ENCODE data around the gene PIEZO1.
A peak's percentile ranks its signal among the peaks of the same experiment; 100 is the strongest.

PIEZO1 gene

DNA sequence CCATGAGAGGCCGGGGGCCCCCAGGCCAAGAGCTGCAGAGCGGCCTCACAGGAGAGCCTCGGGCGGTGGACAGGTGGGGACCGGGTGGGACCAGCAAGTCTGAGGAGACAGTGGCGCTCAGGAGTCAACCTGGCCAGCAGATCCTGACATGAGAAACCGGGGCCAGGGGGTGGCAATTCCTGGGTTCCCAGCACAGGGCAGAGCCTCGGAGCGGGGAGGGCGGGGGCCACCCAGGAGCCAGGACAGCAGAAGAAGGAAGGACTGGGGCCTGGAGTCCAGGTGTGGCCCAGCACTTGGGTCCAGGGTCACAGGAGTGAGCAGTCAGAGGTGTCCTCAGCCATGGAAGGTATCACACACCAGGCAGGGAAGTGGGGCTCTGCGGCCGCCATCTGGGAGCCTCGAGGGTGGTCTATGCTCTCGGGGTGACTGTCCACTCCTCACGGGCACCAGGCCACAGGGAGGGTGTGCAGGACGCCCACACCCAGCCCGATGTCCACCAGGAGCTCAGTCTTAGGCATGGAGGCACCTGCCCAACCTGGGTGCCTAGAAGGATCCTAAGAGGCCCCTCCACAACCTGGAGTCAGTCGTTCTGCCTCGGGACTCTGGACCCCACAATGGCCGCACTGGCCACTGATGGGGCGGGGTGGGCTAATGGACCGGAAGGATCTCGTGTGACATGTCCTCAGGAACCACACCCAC lies 29.1 kb downstream of the PIEZO1 start:
- peaks cover 4 to 14% of the 10 kb centered on the region in 2 experiments for H3K4me1 ChIP-seq (ENCODE audit: control insufficient read depth in 1 of 2, insufficient read depth in 2 of 2, low read length in 2 of 2)

DNA sequence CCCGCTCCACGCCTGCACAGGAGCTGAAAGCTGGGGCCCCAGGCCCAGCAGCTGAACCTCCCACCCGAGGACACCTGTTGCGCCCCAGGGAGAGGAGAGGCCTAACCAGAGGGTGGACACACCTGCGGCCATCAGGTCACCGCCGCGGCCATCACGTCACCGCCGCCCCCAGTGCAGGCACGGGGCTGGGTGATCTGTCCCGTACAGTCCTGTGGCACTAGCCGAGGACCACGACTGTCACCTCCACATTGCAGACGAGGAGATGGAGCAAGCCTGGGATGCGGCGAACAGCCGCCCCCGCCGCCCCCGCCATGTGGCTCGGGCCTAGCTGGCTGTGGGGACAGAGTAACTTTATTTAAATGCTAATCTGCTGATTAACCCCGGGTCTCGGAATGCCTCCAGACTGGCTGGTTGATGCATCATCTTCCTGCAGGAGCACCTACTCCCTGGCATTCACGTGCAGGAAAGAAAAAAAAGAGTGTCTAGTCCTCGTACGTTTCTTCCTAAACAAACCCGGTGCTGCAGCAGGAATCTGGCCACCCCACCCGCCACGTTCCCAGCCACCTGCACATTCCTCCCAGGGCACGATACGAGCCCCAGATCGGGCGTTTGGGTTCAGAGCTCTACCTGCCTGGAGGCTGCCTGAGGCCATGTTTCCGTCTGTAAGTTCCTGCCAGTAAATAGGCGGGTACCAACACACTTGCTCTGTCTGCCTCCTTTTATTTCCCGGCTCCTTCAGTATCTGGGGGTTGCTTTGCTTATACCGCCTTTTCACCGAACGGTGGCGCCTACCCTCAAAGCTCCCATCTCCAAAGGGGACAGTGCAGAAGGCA lies 29.9 kb downstream of the PIEZO1 start:
- H3K27ac ChIP-seq (ENCODE audit: low read depth, low read length) = no peak overlapping the region
- no peak overlapping the region for H2BK5ac ChIP-seq (ENCODE audit: low read depth, low read length, poor library complexity)
- H3K4me2 ChIP-seq (ENCODE audit: low read length) = no peak overlapping the region
- no peak overlapping the region for H3K4ac ChIP-seq (ENCODE audit: low read depth, low read length)
- no peak overlapping the region for H3K14ac ChIP-seq (ENCODE audit: low read length)
- no peak overlapping the region for H3K18ac ChIP-seq (ENCODE audit: low read length)
- H3K79me1 ChIP-seq (ENCODE audit: low read length) = no peaks in the 10 kb centered on the region
- peak; percentile 96 to 98 for DNase-seq
- H2BK120ac ChIP-seq (ENCODE audit: insufficient read depth, low read length, poor library complexity) = no peak overlapping the region
- no peak overlapping the region for H2AK5ac ChIP-seq (ENCODE audit: low read length)
- no CpG with 5 or more reads among the region's 42 CpGs for WGBS (ENCODE audit: extremely low coverage, insufficient coverage, insufficient read length)
- H4K12ac ChIP-seq (ENCODE audit: low read depth, low read length) = no peak overlapping the region
- peaks cover 5% of the 10 kb centered on the region for H3K9me3 ChIP-seq (ENCODE audit: insufficient read depth, low read depth, low read length)
- H3K36me3 ChIP-seq (ENCODE audit: control insufficient read depth in 1 of 2, insufficient read depth in 2 of 2, low read length in 2 of 2) = peaks cover 4 to 9% of the 10 kb centered on the region in 2 experiments
- H2AFZ ChIP-seq (ENCODE audit: insufficient read depth, low read length, poor library complexity) = no peak overlapping the region
- H3K4me3 ChIP-seq (ENCODE audit: low read depth, low read length) = no peak overlapping the region
- no peak overlapping the region for H3K9ac ChIP-seq (ENCODE audit: low read length)
- no peak overlapping the region for H3K23ac ChIP-seq (ENCODE audit: low read length)
- no peak overlapping the region for H2BK12ac ChIP-seq (ENCODE audit: low read length)
- no peak overlapping the region for H4K8ac ChIP-seq (ENCODE audit: low read depth, low read length)
- H4K91ac ChIP-seq (ENCODE audit: low read depth, low read length) = no peak overlapping the region
- H3K4me1 ChIP-seq (ENCODE audit: control insufficient read depth in 1 of 2, insufficient read depth in 2 of 2, low read length in 2 of 2) = peaks cover 4 to 13% of the 10 kb centered on the region in 2 experiments
- H3K79me2 ChIP-seq (ENCODE audit: control insufficient read depth, insufficient read depth, low read length, poor library complexity) = peaks cover 2% of the 10 kb centered on the region
- H3K27me3 ChIP-seq (ENCODE audit: insufficient read depth, low read length) = no peaks in the 10 kb centered on the region

More for the DNA sequence above, 29.1 kb downstream of the PIEZO1 start:
- Histone ChIP-seq H2AFZ (ENCODE audit: insufficient read depth, low read length, poor library complexity) (no peak overlapping the region), H3K79me1 (ENCODE audit: low read length) (no peaks in the 10 kb centered on the region), H3K18ac (ENCODE audit: low read length) (no peak overlapping the region), H3K4me2 (ENCODE audit: low read length) (no peak overlapping the region), H2AK5ac (ENCODE audit: low read length) (no peak overlapping the region), H3K9me3 (ENCODE audit: insufficient read depth, low read depth, low read length) (peaks cover 5% of the 10 kb centered on the region), H4K12ac (ENCODE audit: low read depth, low read length) (no peak overlapping the region), H3K9ac (ENCODE audit: low read length) (no peak overlapping the region), H3K36me3 (ENCODE audit: control insufficient read depth in 1 of 2, insufficient read depth in 2 of 2, low read length in 2 of 2) (peaks cover 4 to 9% of the 10 kb centered on the region in 2 experiments), H3K4ac (ENCODE audit: low read depth, low read length) (no peak overlapping the region), H3K27ac (ENCODE audit: low read depth, low read length) (no peak overlapping the region), H2BK12ac (ENCODE audit: low read length) (no peak overlapping the region), H3K4me3 (ENCODE audit: low read depth, low read length) (no peak overlapping the region), H3K23ac (ENCODE audit: low read length) (no peak overlapping the region), H4K91ac (ENCODE audit: low read depth, low read length) (no peak overlapping the region), H4K8ac (ENCODE audit: low read depth, low read length) (no peak overlapping the region), H2BK120ac (ENCODE audit: insufficient read depth, low read length, poor library complexity) (no peak overlapping the region), H3K79me2 (ENCODE audit: control insufficient read depth, insufficient read depth, low read length, poor library complexity) (peaks cover 2% of the 10 kb centered on the region), H3K14ac (ENCODE audit: low read length) (no peak overlapping the region), H3K27me3 (ENCODE audit: insufficient read depth, low read length) (no peaks in the 10 kb centered on the region), H2BK5ac (ENCODE audit: low read depth, low read length, poor library complexity) (no peak overlapping the region)
- no peak for DNase-seq
- no CpG with 5 or more reads among the region's 23 CpGs for WGBS (ENCODE audit: extremely low coverage, insufficient coverage, insufficient read length)

GRCh38 chr16:88754109-88754911 lies 30.7 kb downstream of the PIEZO1 start:
- Histone ChIP-seq H3K36me3 (ENCODE audit: control insufficient read depth in 1 of 2, insufficient read depth in 2 of 2, low read length in 2 of 2) (peaks cover 4 to 9% of the 10 kb centered on the region in 2 experiments), H3K18ac (ENCODE audit: low read length) (no peak overlapping the region), H2AFZ (ENCODE audit: insufficient read depth, low read length, poor library complexity) (no peak overlapping the region), H4K8ac (ENCODE audit: low read depth, low read length) (no peak overlapping the region), H2BK120ac (ENCODE audit: insufficient read depth, low read length, poor library complexity) (no peak overlapping the region), H2BK5ac (ENCODE audit: low read depth, low read length, poor library complexity) (no peak overlapping the region), H2BK12ac (ENCODE audit: low read length) (no peak overlapping the region), H3K23ac (ENCODE audit: low read length) (no peak overlapping the region), H3K4me1 (ENCODE audit: control insufficient read depth in 1 of 2, insufficient read depth in 2 of 2, low read length in 2 of 2) (peaks cover under 1 to 6% of the 10 kb centered on the region in 2 experiments), H3K9ac (ENCODE audit: low read length) (no peak overlapping the region), H3K9me3 (ENCODE audit: insufficient read depth, low read depth, low read length) (peaks cover 5% of the 10 kb centered on the region), H3K27me3 (ENCODE audit: insufficient read depth, low read length) (no peaks in the 10 kb centered on the region), H3K27ac (ENCODE audit: low read depth, low read length) (no peak overlapping the region), H3K4me3 (ENCODE audit: low read depth, low read length) (no peak overlapping the region), H2AK5ac (ENCODE audit: low read length) (peak overlapping the region; percentile 9), H3K14ac (ENCODE audit: low read length) (no peak overlapping the region), H4K91ac (ENCODE audit: low read depth, low read length) (no peak overlapping the region), H3K79me2 (ENCODE audit: control insufficient read depth, insufficient read depth, low read length, poor library complexity) (peaks cover 2% of the 10 kb centered on the region), H3K4ac (ENCODE audit: low read depth, low read length) (no peak overlapping the region), H3K79me1 (ENCODE audit: low read length) (no peaks in the 10 kb centered on the region), H3K4me2 (ENCODE audit: low read length) (no peak overlapping the region), H4K12ac (ENCODE audit: low read depth, low read length) (no peak overlapping the region)
- DNase-seq = no peak
- no CpG with 5 or more reads among the region's 28 CpGs for WGBS (ENCODE audit: extremely low coverage, insufficient coverage, insufficient read length)

DNA sequence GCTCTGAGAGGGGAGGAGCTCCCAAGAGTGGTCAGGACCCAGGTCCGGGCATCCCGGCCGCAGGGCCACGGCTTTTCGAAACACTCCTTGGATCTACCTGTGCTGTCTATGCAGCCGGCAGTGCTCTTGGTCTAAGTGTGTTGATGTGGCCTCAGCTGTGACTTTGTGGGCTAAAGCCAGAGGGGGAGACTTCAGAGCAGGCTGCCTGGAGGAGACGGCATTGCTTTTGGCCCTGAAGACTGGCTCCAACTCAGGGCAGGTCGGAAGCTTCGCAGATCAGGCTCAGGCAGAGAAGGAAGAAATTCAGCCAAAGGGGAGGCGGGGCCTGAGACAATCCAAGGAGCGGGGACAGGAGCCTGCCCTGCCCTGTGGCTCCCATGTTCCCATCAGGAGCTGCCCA lies 31.4 kb downstream of the PIEZO1 start:
- no CpG with 5 or more reads among the region's 11 CpGs for WGBS (ENCODE audit: extremely low coverage, insufficient coverage, insufficient read length)

More for the DNA sequence above, 31.4 kb downstream of the PIEZO1 start:
- Histone ChIP-seq H2BK12ac (ENCODE audit: low read length) (no peak overlapping the region), H2BK5ac (ENCODE audit: low read depth, low read length, poor library complexity) (no peak overlapping the region), H3K9ac (ENCODE audit: low read length) (no peak overlapping the region), H3K14ac (ENCODE audit: low read length) (no peak overlapping the region), H3K79me1 (ENCODE audit: low read length) (no peaks in the 10 kb centered on the region), H2AK5ac (ENCODE audit: low read length) (no peak overlapping the region), H3K18ac (ENCODE audit: low read length) (no peak overlapping the region), H3K23ac (ENCODE audit: low read length) (no peak overlapping the region), H3K27me3 (ENCODE audit: insufficient read depth, low read length) (no peaks in the 10 kb centered on the region), H4K91ac (ENCODE audit: low read depth, low read length) (no peak overlapping the region), H4K8ac (ENCODE audit: low read depth, low read length) (no peak overlapping the region), H3K4me3 (ENCODE audit: low read depth, low read length) (no peak overlapping the region), H3K4ac (ENCODE audit: low read depth, low read length) (no peak overlapping the region), H2BK120ac (ENCODE audit: insufficient read depth, low read length, poor library complexity) (no peak overlapping the region), H4K12ac (ENCODE audit: low read depth, low read length) (no peak overlapping the region), H3K36me3 (ENCODE audit: control insufficient read depth in 1 of 2, insufficient read depth in 2 of 2, low read length in 2 of 2) (peaks cover 4 to 7% of the 10 kb centered on the region in 2 experiments), H3K4me1 (ENCODE audit: control insufficient read depth in 1 of 2, insufficient read depth in 2 of 2, low read length in 2 of 2) (peaks cover 0 to 6% of the 10 kb centered on the region in 2 experiments), H3K4me2 (ENCODE audit: low read length) (no peak overlapping the region), H3K27ac (ENCODE audit: low read depth, low read length) (no peak overlapping the region), H2AFZ (ENCODE audit: insufficient read depth, low read length, poor library complexity) (no peak overlapping the region), H3K79me2 (ENCODE audit: control insufficient read depth, insufficient read depth, low read length, poor library complexity) (peaks cover 2% of the 10 kb centered on the region), H3K9me3 (ENCODE audit: insufficient read depth, low read depth, low read length) (peaks cover 5% of the 10 kb centered on the region)
- no peak for DNase-seq

Measured in trophoblast cell (in vitro differentiated cells and primary cell).